CD14-positive monocyte (primary cell): Measurements from ENCODE around the gene PKNOX2. TPM values are rescaled to one million over a fixed set of nuclear protein-coding genes. Genes with fewer than 3 reads are reported as not detected.

ENCODE experiments used
- DNase-seq, 3 donors: peaks; one replicate each; pipeline ENCODE4 v3.0.0-alpha.2; 2011 to 2022
- H2AFZ ChIP-seq: 2 replicates; pipeline ENCODE4 v1.6.0; 2012; ENCODE audit warnings: mild to moderate bottlenecking, low read depth, low read length, inconsistent platforms; ENCODE audit not compliant: insufficient read depth, poor library complexity, severe bottlenecking
- H3K27ac ChIP-seq, 2 donors: 1 replicate in 1 of 2; 2 replicates in 1 of 2; pipeline ENCODE4 v1.5.1; 2012 to 2013; ENCODE audit warnings: low read length in 2 of 2, control low read depth in 1 of 2, inconsistent platforms in 1 of 2, low read depth in 1 of 2, mild to moderate bottlenecking in 1 of 2
- H3K27me3 ChIP-seq, 2 donors: one replicate each; pipeline versions ENCODE4 v1.6.0 to v1.6.1; 2011 to 2013; ENCODE audit warnings: low read length in 2 of 2; ENCODE audit not compliant: control insufficient read depth in 2 of 2, insufficient read depth in 2 of 2
- H3K36me3 ChIP-seq, 2 donors: replicated peaks in 1 of 2; 1 replicate in 1 of 2; 2 replicates in 1 of 2; pipeline versions ENCODE4 v1.5.1 to v1.6.1; 2012 to 2013; ENCODE audit warnings: low read length in 2 of 2, control low read depth in 1 of 2, inconsistent platforms in 1 of 2, mild to moderate bottlenecking in 1 of 2; ENCODE audit not compliant: insufficient read depth in 2 of 2, control insufficient read depth in 1 of 2
- H3K4me1 ChIP-seq, 2 donors: 1 replicate in 1 of 2; 2 replicates in 1 of 2; pipeline versions ENCODE4 v1.5.1 to v1.6.1; 2012 to 2013; ENCODE audit warnings: low read length in 2 of 2, control low read depth in 1 of 2, inconsistent platforms in 1 of 2, mild to moderate bottlenecking in 1 of 2, moderate library complexity in 1 of 2; ENCODE audit not compliant: insufficient read depth in 2 of 2, control insufficient read depth in 1 of 2
- H3K4me2 ChIP-seq: replicated peaks from 2 replicates; pipeline ENCODE3; 2012; ENCODE audit warnings: low read length, moderate library complexity, mild to moderate bottlenecking; ENCODE audit not compliant: poor library complexity, severe bottlenecking; ENCODE audit errors: extremely low read depth
- H3K4me3 ChIP-seq, 3 experiments: fragments of 200-600 bp in 1 of 3; sonication (generic) in 1 of 3; replicated peaks in 1 of 3; 1 replicate in 2 of 3; 2 replicates in 1 of 3; pipeline ENCODE4 v1.5.1; 2011 to 2013; ENCODE audit warnings: low read length in 3 of 3, mild to moderate bottlenecking in 3 of 3, control low read depth in 2 of 3, low read depth in 2 of 3, inconsistent platforms in 1 of 3, moderate library complexity in 1 of 3
- H3K79me2 ChIP-seq: 2 replicates; pipeline ENCODE4 v1.6.0; 2012; ENCODE audit warnings: mild to moderate bottlenecking, control low read depth, inconsistent platforms, low read length, moderate library complexity; ENCODE audit not compliant: insufficient read depth
- H3K9ac ChIP-seq: 2 replicates; pipeline ENCODE4 v1.6.0; 2017; ENCODE audit warnings: low read length, mild to moderate bottlenecking; ENCODE audit not compliant: insufficient read depth, poor library complexity, severe bottlenecking
- H3K9me3 ChIP-seq, 2 donors: replicated peaks in 1 of 2; 1 replicate in 1 of 2; 2 replicates in 1 of 2; pipeline versions ENCODE4 v1.5.1 to v1.6.1; 2012 to 2013; ENCODE audit warnings: low read length in 2 of 2, control low read depth in 1 of 2; ENCODE audit not compliant: control insufficient read depth in 1 of 2, insufficient read depth in 1 of 2
- H4K20me1 ChIP-seq: 2 replicates; pipeline ENCODE4 v1.6.0; 2012; ENCODE audit warnings: mild to moderate bottlenecking, low read length, control low read depth, moderate library complexity; ENCODE audit not compliant: insufficient read depth
- H3K27ac Mint-ChIP-seq, 7 donors: one replicate each; pipeline ENCODE4 v1.8.0; 2020; ENCODE audit warnings: mild to moderate bottlenecking in 7 of 7, mixed read lengths in 7 of 7, moderate library complexity in 6 of 7, inconsistent platforms in 2 of 7
- H3K27me3 Mint-ChIP-seq, 3 donors: one replicate each; pipeline ENCODE4 v1.8.0; 2021 to 2022; ENCODE audit warnings: low read depth in 3 of 3, mild to moderate bottlenecking in 3 of 3, mixed read lengths in 3 of 3, moderate library complexity in 3 of 3, inconsistent platforms in 1 of 3
- H3K36me3 Mint-ChIP-seq, 2 donors: one replicate each; pipeline ENCODE4 v1.8.0; 2020; ENCODE audit warnings: mixed read lengths in 2 of 2, inconsistent platforms in 1 of 2, mild to moderate bottlenecking in 1 of 2
- H3K4me1 Mint-ChIP-seq: one replicate; pipeline ENCODE4 v1.8.0; 2020; ENCODE audit warnings: mild to moderate bottlenecking, mixed read lengths
- H3K4me3 Mint-ChIP-seq, 2 donors: one replicate each; pipeline ENCODE4 v1.8.0; 2020; ENCODE audit warnings: mild to moderate bottlenecking in 2 of 2, mixed read lengths in 2 of 2, moderate library complexity in 1 of 2
- H3K9me3 Mint-ChIP-seq, 7 donors: one replicate each; pipeline ENCODE4 v1.8.0; 2020 to 2022; ENCODE audit warnings: mixed read lengths in 7 of 7, mild to moderate bottlenecking in 6 of 7, moderate library complexity in 6 of 7, inconsistent platforms in 2 of 7
- WGBS: methylation state at CpG from one replicate; pipeline ENCODE4 v1.1.5; 2013; ENCODE audit warnings: missing lambda C conversion rate; ENCODE audit not compliant: insufficient coverage; 5-methylcytosine and 5-hydroxymethylcytosine counted together
- intact Hi-C, 2 donors: fragments of 100-400 bp; cut with micrococcal nuclease; formaldehyde crosslinking; loops; one replicate each; pipeline versions ENCODE4 v1.15.0 to v1.15.1; 2023
- polyA plus RNA-seq, 3 donors: library from polyadenylated mRNA; depleted of rRNA in 1 of 3; unstranded in 2 of 3; stranded (reverse) in 1 of 3; fragments of 300-500 nt in 2 of 3; fragments of >200 nt in 1 of 3; fragmentation: Illumina TruSeq in 2 of 3; gene quantifications; 1 replicate in 2 of 3; 2 replicates in 1 of 3; pipeline ENCODE4 v1.2.3, GENCODE V29; 2012 to 2021
- TF ChIP-seq, protein P1 (sequence below): fragments of 200-600 bp; IDR thresholded peaks from one replicate; pipeline ENCODE4 v1.8.0; 2022; ENCODE audit warnings: antibody characterized with exemption, mild to moderate bottlenecking

Gene PKNOX2
- polyA plus RNA-seq, 3 donors: not detected

DNA sequence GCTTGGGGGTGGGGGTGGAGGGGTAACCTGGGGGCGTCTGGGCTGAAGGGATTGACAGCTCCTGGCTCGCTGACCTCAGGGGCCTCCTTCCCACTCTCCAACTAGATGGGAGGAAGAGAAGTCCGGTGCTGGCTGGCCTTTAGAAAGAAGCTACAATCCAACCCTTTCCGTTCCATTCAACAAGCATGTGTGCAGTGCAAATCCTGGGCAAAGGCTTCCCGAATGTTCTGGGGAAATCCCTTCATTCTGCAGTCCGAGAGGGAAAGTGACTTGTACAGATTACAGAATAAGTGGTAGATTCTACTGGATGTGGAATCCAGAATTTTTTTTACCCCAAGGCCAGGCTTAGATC, 181.6 kb downstream of the PKNOX2 start:
- no peak overlapping the region for H3K4me3 Mint-ChIP-seq
- TF ChIP-seq, protein P1, sequence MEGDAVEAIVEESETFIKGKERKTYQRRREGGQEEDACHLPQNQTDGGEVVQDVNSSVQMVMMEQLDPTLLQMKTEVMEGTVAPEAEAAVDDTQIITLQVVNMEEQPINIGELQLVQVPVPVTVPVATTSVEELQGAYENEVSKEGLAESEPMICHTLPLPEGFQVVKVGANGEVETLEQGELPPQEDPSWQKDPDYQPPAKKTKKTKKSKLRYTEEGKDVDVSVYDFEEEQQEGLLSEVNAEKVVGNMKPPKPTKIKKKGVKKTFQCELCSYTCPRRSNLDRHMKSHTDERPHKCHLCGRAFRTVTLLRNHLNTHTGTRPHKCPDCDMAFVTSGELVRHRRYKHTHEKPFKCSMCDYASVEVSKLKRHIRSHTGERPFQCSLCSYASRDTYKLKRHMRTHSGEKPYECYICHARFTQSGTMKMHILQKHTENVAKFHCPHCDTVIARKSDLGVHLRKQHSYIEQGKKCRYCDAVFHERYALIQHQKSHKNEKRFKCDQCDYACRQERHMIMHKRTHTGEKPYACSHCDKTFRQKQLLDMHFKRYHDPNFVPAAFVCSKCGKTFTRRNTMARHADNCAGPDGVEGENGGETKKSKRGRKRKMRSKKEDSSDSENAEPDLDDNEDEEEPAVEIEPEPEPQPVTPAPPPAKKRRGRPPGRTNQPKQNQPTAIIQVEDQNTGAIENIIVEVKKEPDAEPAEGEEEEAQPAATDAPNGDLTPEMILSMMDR: no peak

DNA sequence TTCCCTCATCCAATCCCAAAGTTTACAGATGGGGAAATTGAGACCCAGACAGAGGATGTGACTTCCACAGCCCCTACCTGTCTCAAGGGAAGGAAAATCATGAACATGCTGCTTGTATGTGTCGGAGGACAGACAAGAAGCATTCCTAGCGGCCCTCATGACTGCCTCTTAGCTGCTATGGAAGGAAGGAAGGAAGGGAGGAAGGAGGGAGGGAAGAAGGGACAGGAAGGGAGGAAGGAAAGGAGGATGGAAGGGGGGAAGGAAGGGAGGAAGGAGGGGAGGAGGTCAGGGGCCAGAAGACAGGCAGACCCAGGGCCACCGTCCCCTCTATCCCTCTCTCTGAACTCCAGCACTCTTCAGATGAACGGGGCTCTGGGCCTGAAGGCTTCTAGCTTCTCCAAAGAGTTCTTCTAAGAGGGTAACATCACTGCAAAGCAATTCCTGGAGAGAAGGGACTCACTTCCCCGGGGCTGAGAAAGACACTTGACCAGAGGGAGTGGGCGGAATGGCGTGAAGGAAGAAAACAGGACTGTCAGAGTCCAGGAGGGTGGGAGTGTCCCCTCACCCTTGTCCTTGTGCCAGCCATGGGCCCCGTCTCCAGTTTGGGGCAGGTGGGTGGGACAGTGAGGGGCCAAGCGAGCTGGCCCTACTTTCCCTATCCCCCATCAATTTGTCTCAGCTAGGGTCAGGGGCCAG, 182.2 kb downstream of the PKNOX2 start:
- Histone ChIP-seq H3K79me2 (no peaks in the 10 kb centered on the region), H3K4me1 (no peaks in the 10 kb centered on the region), H3K27me3 (no peaks in the 10 kb centered on the region), H3K4me3 (no peak overlapping the region), H3K9me3 (no peaks in the 10 kb centered on the region), H3K36me3 (no peaks in the 10 kb centered on the region), H3K4me2 (no peak overlapping the region), H3K27ac (no peak overlapping the region), H4K20me1 (no peaks in the 10 kb centered on the region), H2AFZ (no peak overlapping the region), H3K9ac (no peak overlapping the region)
- TF ChIP-seq, protein P1: no peak
- Mint-ChIP-seq H3K27me3 (peaks cover 7 to 23% (median 16%) of the 10 kb centered on the region in 3 donors), H3K9me3 (no peaks in the 10 kb centered on the region), H3K4me3 (no peak overlapping the region), H3K36me3 (no peaks in the 10 kb centered on the region), H3K4me1 (peaks cover 2% of the 10 kb centered on the region), H3K27ac (no peak overlapping the region)
- intact Hi-C loops: no loop called here
- DNase-seq: no peak
- 85% methylated on average over 6 of the region's 9 CpGs for WGBS

More for the DNA sequence above, 181.6 kb downstream of the PKNOX2 start:
- WGBS: no CpG with 5 or more reads among the region's 6 CpGs
- Histone ChIP-seq H3K9me3 (no peaks in the 10 kb centered on the region), H3K27me3 (no peaks in the 10 kb centered on the region), H3K27ac (no peak overlapping the region), H3K36me3 (no peaks in the 10 kb centered on the region), H3K79me2 (no peaks in the 10 kb centered on the region), H4K20me1 (no peaks in the 10 kb centered on the region), H3K9ac (no peak overlapping the region), H3K4me3 (no peak overlapping the region), H3K4me1 (no peaks in the 10 kb centered on the region), H2AFZ (no peak overlapping the region), H3K4me2 (no peak overlapping the region)
- Mint-ChIP-seq H3K36me3 (no peaks in the 10 kb centered on the region), H3K27ac (no peak overlapping the region), H3K27me3 (peaks cover 7 to 23% (median 14%) of the 10 kb centered on the region in 3 donors), H3K4me1 (peaks cover 2% of the 10 kb centered on the region), H3K9me3 (no peaks in the 10 kb centered on the region)
- no peak for DNase-seq
- intact Hi-C loops: no loop called here
